ENCODE measurements around the gene LAMB1.
"Not testable (repeated sequence)": the region's sequence is repeated elsewhere in the genome, so short reads cannot be mapped to it uniquely, and the experiment has no call there.

The LAMB1 gene

DNA sequence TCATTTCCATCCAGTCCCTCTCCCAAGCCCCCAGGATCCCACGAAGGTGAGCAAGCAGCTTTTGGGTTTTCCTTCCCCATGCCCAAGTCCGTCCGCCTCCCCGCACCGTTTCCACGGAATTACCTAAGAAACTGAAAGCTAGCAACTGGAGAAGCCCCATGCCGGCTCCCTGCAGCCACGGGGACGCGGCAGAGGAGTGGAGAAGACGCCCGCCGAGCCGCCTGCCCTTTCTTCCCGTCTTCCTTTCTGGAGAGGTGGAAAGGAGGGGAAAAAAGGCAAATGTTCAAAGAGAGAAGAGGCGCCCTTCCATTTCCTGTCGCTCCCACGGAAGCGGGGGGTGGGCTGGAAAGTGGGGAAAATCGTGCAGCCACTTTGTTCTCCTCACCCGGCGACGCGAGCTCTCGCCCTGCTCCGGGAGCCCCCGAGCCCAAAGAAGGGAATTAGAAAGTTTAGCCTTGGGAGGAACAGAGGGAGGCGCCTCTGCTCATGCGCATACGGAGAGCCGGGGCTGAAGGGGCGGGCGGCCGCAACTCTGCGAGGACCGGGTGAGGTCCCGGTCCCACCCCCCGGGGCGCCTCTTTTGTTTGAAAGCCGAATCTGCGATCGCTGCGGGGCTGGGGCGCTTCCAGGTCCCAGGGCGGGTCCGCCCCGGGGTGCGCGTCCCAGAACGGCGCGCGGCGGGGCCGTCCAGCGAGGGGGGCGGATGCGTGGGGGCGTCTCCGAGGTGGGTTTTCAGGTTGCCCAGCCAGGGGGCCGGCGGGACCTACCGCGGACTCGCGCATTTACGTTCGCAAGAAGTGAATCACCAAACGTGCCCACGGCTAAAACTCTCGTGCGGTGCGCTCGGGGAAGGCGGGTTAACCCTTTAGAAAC is at the start of gene LAMB1:
TSS of gene LAMB1 (minus strand) at position 436 of the 873 bp plus-strand sequence. CDS start at position 160, 276 bp downstream.
- DNase-seq = no peak

DNA sequence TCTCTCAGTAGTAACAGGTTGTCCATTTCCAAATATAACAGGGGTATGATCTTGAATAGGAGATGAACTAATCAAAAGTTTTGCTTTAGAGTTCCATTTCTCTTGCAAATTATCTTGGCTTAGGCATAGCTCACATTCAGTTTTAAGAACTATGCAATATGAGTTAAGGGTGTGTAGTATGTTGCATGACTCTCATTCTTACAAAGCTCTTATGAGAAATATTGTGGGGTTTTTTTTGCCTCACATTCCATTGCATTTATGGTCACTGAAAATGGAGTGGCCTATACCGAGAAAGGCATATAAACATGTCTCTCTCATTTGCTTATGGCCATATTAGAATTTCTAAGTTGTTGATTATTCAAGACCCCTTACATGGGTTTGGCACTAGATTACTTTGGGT is 48.5 kb upstream of the LAMB1 start:
- no peak for DNase-seq

DNA sequence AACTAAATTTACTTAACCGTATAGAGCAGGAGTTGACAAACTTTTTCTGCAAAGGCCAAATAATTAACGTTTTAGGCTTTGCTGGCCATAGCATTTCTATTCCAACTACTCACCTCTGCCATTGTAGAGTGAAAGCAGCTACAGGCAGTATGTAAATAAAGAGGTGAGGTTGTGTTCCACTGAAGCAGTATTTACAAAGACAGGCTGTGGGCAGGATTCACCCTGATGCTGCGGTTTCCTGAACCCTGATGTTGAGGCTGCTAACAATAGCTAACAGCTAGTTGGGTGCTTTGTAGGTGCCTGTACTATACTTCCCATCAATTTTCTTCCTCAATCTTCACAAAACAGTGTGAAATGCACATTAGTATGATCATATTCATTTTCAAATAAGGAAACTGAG is 47.0 kb upstream of the LAMB1 start:
- DNase-seq = no peak

DNA sequence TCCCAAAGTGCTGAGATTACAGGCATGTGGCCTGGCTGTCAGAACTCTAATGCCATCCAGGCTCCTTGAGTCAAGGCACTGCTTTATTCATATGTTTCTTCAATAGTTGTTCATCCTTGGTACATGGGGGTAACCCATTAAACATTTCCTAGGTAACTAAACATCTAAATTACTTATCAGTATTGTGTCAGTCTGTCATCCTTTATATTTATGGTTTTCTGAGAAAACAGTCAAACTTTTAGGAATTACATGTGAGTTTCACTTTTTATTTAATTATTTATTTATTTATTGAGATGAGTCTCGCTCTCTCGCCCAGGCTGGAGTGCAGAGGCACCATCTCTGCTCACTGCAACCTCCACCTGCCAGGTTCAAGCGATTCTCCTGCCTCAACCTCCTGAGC is 45.5 kb upstream of the LAMB1 start:
- DNase-seq = no peak

DNA sequence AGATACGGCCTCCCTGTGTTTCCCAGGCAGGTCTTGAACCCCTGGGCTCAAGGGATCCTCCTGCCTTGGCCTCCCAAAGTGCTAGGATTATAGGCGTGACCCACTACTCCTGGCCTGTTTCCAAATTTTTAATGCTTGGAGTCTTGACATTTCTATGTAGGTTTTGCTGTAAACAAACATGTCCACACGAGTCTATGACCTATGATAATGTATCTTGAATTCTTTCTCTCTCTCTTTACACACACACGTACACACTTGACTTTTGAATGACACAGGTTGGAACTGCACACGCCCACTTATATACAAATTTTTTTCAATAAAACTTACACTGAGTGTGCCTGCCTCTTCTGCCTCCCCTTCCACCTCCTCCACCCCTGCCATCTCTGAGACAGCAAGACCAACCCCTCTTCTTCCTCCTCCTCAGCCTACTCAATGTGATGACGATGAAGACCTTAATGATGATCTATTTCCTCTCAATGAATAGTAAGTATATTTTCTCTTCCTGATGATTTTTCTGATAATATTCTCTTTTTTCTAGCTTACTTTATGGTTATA is 44.1 kb upstream of the LAMB1 start:
- DNase-seq = no peak

DNA sequence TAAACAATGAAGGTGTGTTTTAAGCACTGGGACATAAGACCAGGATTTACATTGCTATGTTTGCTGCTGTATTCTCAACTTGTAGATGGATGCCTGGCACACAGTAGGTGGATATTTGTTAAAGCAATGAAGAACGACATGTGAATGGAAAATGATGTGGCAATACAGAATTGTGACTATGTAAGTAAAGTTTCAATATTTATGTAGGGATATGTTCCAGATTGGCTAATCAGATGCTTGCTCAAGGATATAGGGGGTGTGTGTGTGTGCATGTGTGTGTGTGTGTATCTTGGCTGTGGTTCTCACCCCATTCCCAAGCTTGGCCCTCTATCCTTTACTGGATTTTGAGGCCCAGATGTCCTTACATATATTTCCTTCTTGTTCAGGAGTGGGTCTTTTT is 42.7 kb upstream of the LAMB1 start:
- DNase-seq = no peak

DNA sequence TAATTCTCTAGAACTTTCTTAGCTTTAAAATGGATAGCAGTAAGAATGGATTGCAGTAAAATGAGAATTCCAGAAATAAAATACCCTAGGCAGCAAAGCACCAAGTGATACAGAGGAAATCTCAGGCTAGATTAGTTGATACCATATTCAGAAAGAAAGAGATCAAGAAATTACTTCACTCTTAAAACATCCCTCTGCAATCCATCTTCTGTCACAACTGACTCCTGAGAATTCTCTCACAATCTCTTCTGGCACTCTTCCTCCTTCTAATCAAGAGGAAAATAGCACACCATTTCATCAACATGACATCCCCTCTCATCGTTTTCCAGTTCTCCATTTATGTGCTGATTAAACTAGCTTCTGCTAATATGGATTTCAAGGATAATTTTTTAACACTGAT is 42.2 kb upstream of the LAMB1 start:
- DNase-seq = no peak

DNA sequence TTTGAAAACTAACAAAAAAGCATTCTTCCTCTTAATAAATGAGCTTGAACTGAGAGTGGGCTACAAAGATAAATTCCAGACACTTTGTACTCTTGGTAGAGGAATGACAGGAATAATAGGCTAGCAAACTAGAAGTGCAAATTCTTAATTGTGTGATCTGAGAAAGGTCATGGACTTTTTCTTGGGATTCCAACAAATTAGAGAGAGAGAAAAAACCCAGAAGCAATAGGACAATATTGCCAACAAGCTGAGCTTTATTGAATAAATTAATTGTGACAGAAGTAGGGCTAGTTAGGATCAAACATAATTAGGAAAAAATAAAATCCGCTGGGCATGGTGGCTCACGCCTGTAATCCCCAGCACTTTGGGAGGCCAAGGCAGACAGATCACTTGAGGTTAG is 41.4 kb upstream of the LAMB1 start:
- no peak for DNase-seq

DNA sequence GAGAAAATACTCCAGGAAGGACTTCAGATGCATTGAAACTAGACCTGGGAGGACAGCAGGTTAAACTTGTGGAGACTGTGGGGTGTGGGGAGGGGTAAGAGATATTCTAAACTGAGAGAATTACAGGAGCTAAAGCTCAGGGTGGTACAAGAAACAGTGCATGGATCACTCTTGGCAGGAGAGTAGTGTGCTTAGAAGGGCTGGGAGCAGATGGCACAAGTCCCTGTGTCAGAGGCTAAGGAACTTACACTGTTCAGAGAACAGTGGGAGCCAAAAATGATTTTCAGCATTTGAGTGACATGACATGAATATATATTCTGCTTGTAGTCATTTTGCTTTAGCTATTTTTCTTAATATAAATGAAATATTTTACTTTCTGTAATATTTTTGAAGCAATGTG is 36.0 kb upstream of the LAMB1 start:
- DNase-seq = no peak

DNA sequence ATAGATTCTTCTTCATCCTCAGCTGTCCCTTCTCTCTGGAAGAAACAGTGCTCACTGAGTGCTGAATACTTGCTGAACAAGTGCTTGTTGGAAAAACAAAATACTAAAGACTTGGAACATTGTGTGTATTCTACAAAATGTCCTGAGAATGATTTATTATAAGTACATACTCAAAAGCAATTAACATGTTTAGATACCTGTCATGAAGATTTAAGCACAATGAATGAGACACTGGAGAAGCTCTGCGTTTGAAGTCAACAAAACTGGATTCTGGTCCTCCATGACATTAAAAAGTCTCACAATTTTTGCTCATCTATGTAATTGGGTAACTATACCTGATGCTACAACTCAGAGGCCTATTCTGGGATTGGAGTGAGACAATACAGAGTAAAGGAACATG is 34.8 kb upstream of the LAMB1 start:
- DNase-seq = no peak

DNA sequence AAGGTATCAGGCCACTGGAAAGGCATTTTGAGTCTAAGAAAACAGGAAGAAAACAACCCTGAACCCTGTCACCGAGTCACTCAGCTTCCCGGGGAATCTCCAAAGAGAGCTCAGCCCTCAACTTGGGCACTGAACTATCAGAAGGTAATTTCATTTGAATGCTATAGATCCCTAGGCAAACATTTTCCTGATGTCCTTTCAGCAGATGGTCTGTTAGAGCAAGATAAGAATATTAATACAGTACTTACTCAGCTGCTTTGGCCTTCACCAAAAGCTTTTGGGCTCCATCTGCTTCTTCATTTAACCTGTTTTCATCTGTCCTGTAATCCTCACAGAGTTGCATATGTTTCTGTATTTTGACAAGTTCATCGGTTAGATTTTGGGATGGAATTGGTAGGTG is 34.2 kb upstream of the LAMB1 start:
- DNase-seq = no peak

DNA sequence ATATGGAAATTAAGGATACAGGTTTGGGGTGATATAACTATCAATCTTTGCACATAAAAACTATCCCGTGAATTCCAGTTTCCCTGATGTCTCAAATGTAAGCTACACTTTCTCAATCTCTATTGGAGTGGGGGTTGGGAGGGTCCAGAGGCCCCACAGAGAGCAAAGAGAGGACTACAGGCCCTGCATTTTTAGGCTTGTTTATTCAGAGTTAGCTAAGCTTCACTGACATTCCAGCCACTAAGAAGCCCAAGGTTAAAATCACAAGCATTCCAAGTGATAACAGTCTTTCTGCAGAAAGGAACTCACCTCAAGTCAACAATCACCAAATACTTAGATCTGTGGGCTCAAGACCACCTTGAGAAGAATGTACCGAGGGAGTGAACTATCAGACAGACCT is 31.6 kb upstream of the LAMB1 start:
- no peak for DNase-seq

DNA sequence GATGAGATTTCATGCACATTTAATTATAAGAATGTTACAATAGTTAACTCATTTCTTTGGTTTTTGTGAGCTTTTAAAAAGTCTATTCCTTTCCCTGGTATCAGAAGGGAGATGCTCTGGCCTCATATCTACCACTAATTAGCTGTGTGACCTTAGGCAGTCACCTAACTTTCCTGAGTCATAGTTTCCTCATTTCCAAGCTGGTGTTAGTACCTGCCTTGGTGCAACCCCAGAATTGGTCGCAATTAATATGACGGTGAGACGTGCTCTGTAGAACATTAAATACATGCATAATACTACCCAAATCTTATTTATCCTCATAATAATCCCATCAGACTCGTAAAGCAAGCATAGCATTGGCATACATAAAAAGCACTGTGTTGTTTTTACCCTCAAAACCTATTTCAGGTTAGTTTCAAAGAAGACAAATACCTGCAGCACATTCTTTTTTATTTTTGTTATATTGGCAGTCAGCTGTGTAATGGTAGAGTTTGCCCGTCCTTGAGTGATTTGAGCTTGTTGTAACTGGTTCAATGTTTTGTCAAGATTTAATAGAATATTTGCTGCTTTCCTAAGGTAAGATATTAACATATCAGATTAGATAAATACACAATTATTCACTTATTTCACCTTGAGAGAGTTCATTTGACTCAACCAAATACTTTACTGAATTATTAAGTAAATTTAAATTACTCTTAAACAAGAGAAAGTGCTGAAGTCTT is 31.0 kb upstream of the LAMB1 start:
- no peak for DNase-seq

DNA sequence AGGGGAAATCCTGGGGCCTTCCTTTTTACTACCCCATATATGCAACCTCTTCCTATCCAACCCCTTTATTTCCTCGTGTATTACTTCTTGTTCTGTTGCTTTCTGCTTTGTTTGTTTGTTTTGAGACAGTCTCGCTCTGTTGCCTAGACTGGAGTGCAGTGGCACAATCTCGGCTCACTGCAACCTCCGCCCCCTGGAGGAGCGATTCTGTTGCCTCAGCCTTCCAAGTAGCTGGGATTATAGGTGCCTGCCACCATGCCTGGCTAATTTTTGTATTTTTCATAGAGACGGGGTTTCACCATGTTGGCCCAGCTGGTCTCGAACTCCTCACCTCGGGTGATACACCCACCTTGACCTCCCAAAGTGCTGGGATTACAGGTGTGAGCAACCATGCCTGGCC is 30.3 kb upstream of the LAMB1 start:
- DNase-seq = not testable (repeated sequence)

DNA sequence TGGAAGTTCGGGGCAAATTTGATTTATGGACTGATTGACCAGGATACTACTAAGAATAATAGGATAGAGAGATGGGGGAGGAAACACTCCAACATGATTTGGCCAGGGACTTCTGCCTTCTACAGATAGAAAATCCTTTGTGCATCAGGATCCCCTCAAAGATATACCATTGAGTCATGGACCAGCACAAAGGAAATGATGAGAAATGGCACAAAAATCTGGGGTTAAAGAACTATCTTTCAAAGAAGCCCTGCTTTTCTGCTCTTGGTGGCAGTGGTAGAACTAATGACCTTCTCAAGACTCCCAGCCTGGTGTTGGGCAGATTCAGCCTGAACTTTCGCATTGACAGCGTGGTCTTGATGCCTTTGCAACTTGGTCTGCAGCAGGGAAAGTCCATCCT is 27.6 kb upstream of the LAMB1 start:
- no peak for DNase-seq

DNA sequence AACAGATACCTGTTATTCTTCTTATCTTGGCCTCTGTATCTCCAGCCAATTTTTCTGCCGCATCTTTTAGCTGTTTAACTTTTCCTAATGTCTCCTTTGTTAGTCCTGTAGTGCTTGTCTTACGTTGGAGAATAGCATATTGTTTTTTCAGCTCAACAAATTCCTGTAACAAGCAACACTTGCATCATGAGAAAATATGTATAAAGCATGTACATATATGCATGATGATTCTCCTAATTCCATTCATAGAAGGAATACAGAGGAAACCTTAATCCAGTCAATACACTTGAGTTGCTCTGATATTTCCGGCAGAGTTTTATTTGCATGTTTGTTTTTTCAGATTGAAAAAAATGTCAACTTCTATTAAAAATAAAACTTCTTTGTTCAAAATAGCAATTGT is 26.1 kb upstream of the LAMB1 start:
- DNase-seq = no peak

DNA sequence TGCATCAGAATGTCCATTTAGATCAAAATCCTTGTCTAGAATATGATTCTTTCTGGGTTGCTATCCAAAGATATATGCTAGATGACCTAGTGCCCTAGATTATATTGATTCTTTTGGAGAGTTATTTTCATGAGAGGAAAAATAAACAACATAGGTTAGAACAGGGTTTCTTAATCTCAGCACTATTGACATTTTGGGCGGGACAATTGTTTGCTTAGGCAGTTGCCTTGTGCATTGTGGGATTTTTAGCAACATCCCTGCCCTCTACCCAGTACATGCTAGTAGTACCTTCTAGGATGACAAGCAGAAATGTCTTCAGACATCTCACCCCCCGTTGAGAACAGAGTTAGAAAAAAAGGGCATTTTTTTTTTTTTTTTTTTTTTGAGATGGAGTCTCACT is 25.1 kb upstream of the LAMB1 start:
- DNase-seq = no peak

DNA sequence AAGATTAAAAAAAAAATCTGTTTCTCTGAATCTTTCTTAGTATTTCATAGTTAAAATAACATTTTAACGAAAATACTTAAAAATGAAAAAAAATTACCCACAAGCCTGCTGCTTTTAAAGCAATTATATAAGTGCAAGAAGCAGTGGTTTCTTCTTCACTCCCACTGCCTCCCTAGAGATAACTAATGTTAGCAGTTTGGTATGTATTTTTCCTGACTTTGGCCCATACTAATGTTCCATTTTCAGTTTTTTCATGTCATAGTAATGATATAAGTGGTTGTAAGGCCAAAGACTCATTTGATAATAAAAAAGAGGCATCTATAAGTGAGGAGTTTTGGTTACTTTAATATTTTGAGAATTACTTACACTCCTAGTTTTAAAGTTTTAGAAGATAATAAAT is 24.3 kb upstream of the LAMB1 start:
- no peak for DNase-seq

DNA sequence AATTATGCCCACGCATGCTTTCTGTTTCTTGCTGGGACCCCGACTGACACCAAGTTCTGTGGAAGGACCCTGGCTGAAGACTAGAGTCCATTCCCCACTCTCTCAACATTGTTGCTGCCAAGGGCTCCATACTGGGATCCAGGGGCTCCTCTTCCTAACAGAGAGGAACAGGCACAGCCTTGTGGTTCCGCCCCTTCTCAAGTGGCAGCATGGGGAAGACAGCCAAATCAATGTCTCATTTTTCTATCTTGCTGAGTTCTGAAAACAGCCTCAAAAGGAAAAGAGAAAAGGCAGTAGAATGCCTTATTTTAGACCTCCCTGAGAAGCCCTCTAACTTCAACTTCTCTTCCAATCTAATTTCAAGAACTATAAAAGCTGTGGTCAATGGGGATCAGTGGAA is 23.7 kb upstream of the LAMB1 start:
- no peak for DNase-seq

DNA sequence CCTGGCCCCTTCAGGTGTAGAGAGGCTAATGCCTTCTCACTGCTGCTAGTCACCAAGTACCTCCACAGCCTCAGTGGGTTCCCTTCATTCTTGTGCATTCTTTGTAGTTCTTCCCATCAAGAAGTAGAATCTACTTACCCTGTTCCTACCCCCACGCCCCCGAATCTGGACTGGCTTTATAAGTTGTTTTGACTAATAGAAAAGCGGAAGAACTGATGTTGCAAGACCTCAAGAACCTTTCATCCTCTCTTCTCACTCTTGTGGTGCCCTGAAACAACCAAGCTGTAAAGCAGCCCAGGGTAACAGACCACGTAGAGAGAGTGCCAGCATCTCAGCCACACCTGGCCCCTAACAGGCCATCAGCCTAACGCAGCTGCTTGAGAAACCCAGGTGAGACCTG is 23.2 kb upstream of the LAMB1 start:
- DNase-seq = no peak

DNA sequence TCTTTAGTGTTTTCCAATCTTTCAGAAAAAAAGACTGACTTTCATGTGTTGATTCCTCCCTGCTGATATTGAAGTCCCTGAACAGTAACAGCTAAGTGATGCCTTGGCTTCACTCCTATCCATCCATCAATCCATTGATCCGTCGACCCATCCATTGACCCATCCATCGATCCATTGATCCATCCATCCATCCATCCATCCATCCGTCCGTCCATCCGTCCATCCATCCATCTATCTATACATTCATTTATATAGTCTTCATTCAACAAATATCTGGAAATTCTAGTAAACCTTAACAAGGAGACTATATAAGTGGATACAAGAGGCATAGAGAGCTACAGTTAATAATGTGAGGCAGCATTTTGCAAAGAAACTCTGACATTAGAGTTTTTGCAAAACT is 21.6 kb upstream of the LAMB1 start:
- DNase-seq = no peak

DNA sequence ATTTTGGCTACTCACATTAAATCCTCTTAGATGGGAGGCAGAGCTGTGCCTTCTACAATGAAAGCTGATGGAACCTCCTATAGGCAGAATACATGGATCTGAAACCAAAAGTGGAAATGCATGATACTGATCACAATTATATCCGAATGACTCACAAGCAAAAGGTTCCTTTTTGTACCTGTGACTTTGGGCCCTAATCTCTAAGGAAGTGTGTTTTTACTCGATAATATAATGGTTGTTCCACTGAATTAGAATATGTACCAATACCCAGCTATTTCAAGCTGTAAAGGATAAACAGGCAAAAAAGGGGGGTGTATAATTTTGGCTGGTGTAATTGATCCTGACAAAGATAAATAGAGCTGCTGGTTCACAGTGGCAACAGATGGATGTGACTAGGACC is 17.6 kb upstream of the LAMB1 start:
- DNase-seq = no peak

DNA sequence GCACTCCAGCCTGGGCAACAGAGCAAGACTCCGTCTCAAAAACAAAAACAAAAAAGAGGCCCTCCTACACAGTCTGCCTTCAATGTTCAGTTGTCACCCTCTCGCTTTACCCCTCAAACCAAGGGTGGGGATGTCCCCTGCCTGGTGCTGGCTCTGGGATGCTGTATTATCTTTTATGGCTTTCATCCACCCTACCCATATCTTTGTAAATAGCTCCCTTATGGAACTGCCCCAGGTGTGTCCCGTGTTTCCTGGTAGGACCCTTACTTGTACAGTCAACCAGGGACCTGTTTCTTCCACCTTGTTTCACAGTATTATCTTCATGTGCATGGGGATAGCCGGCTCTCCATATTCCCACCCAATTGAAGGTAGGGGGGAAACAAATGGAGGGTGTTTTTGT is 15.7 kb upstream of the LAMB1 start:
- no peak for DNase-seq

DNA sequence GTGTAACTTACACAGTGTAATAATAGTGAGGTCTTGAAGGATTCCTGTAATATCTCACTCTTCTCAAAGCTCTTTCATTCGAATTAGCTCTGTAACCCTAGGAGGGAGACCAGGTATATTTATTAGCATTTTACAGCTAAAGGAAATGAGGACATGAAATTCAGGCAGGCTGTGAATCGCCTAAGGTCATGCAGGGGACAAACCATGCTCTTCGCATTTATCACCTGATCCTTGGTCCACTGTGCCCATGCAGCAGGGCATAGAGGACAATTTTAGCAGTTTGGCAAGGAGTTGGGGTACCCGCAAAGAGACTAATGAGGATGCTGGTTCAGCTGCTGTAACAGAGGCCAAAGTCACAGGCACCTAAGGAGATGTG is 14.8 kb upstream of the LAMB1 start:
- no peak for DNase-seq

All from NCI-H1930 (cell line).